ENCODE measurements around the gene CHRNE.
"Not testable (repeated sequence)": the region's sequence is repeated elsewhere in the genome, so short reads cannot be mapped to it uniquely, and the experiment has no call there.

Gene CHRNE

DNA sequence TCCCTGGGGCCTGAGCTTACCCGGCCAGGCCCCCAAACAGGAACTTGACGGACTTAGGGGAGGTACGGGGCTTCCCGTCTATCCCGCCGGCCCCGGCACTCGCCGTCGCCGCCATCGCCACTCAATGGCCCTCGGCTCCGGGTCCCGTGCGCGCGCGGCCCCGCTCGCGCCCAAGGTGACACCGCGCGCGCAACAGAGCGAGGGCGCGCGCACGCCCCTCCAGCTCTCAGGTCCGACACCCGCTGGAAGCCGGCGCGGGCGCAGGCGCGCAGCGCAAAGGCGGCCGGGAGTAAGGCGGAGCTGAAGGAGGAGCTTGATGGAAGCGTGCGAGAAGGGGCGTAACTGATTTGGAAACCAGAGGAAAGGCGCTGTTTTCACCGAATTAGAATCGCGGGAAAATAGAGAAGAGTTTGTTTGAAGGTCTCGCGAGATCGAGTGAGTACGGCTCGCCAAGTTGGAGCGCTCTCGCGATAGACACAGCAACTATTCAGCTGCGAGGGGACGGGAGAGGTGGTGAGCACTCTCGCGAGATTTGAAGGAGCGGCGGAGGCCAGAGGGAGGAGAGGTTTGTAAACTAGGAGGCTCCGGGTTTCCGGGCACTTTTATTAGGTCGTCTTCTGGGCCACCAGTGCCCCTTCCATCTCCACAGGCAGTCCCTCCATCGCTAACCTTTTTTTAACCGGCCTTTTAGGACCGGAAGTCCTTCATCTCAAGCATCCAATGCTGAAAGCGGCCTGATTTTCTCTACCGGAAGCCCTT is 37.1 kb upstream of the CHRNE start, which contains the start of the genes RNF167 and SLC25A11:
RNF167 (plus strand) TSS at position 473 of the 759 bp plus-strand sequence. CDS start 642 bp downstream, outside the sequence.
SLC25A11 (minus strand) TSS at position 251 of the 759 bp plus-strand sequence; CDS start at position 115, 136 bp downstream.
- peak; percentile 73 to 99 (median 96) for DNase-seq

DNA sequence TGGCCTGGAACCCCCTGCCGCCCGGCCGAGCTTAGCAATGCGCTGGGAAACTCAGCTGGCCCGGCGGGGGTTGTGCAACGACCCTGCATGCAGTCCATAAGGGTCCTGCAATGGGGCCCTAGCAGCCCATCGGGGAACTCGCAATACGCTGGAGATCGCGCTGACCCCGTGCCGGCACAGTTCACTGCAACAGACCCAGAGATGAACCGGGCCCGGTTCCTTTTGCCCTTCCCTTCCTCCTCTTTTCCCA is 36.6 kb upstream of the CHRNE start:
- DNase-seq, result no peak

DNA sequence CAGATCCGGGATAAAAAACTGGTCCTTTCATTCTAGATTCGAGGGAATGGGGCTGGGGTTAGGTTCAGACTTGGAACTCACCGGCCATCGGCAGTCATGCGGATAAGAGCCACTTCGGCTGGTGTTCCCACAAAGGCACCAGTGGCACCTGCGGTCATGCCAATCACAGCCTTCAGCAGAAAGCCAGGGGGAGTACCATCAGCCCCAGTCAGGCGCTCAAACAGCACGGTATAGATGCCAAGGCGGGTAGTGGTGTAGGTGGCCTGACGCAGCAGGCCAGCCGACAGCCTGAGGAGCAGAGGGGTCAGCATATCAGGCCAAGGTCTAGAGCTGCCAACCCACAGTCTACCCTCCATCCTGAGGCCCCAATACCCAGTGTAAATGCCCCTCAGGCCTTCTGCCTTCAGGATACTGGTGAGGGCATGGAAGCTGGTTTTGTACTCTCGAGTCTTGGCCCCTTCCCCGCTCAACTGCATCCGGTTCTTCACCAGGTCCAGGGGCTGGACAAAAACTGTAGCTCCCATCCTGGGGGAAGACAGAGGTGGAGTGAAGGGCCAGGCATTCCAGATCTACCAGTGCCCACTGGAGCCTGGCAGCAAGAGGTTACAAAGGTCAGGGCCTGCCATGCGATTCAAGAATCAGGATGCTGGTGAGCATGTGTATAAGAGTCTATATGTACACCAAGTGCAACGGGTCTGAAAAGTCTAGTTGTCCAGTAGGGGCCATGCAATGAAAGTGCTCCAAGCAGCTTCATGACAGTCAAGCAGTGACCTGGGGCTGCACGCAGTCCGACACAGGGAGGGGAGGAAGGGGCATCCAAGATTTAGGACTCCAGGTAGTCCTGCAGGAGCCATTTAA is 36.0 kb upstream of the CHRNE start:
- no peak for DNase-seq

DNA sequence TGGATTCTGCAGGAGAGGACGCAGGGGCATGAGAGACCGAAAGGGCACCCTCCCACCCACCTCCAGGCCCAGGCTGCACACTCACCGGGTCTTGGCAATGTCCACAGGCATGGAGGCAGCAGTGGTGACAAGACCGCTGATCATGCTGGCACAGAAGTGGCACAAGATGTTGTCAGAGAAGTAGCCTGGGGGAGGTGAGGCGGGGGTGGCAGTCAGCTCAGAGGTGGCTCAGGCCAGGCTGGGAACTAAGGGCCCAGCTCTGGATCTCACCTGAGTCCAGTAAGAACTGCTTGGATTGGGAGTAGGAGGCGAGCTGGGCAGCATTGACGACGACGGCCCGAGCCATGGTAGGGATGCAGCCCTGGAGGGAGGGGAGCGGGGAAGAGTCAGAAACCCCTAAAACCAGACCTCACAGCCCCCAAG is 35.2 kb upstream of the CHRNE start:
- DNase-seq, result no peak

DNA sequence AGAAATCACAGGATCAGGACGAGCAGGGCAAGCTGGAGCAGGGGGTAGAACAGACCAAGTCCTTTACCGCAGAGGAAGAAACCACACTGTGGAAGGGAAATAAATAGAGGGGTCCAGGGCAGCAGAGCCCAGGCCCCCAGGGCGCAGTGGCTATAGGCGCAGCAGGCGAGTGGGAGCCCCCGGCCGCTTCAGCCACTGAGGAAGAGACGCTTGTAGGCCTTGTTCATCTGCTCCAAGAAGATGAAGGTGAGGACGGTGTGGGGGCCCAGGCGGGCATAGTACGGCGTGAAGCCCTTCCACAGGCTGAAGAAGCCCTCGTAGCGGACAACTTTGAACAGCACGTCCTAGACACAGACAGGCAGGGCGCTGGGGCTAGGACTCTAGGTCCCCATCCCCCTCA is 34.7 kb upstream of the CHRNE start:
- no peak for DNase-seq

DNA sequence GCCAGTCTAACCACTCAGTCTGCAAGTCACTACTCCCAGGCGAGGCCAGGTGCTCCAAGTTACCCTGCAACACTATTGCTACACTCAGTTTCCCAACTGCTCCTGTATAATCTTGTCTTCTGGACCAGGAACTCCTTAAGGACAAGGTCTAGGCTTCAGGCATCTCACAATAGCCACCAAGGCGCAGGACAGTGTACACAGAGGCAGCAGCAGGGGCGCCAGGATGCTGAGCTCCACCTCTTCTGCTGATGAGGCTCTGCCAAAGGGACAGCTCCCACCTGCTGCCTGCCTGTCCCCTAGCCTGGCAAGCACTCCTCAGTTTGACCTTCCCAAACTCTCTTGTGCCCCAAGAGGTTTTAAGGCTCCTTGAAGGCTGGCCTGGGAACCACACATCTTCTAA is 33.5 kb upstream of the CHRNE start:
- DNase-seq, result no peak

DNA sequence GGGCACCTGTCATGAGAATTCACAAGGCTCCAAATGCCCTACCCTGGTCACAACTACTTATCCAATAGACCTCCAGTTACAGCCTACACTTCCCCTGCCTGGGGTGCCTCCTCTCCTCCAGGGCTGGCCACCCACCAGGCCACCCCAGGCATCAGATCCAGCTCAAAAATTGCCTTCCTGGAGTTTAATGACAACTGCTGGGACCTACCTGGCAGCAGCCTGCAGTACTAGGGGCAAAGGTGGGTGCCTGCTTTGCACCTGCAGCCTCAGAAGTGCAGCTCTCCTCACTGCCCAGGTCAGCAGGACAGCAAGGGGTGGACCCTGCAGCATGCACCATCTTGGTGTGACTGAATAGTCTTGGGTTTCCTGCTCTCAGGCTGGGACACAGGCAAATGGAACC is 32.8 kb upstream of the CHRNE start:
- DNase-seq, result no peak

DNA sequence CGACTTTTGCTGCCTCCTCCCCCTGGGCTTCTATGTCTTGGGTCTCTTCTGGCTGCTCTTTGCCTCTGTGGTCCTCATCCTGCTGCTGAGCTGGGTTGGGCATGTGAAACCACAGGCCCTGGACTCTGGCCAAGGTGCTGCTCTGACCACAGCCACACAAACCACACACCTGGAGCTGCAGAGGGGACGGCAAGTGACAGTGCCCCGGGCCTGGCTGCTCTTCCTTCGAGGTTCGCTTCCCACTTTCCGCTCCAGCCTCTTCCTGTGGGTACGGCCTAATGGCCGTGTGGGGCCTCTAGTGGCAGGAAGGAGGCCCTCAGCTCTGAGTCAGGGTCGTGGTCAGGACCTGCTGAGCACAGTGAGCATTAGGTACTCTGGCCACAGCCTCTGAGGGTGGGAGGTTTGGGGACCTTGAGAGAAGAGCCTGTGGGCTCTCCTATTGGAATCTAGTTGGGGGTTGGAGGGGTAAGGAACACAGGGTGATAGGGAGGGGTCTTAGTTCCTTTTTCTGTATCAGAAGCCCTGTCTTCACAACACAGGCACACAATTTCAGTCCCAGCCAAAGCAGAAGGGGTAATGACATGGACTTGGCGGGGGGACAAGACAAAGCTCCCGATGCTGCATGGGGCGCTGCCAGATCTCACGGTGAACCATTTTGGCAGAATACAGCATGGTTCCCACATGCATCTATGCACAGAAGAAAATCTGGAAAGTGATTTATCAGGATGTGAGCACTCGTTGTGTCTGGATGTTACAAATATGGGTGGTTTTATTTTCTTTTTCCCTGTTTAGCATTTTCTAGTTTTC is 31.5 kb upstream of the CHRNE start:
- DNase-seq, result peak in 1 of 14 donors; percentile 28

DNA sequence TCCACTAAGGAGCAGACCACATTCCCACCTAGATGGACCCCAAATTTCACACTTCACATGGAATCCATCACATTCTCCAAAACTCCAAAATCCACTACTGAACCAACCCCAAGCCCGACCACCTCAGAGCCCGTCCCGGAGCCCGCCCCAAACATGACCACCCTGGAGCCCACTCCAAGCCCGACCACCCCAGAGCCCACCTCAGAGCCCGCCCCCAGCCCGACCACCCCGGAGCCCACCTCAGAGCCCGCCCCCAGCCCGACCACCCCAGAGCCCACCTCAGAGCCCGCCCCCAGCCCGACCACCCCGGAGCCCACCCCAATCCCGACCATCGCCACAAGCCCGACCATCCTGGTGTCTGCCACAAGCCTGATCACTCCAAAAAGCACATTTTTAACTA is 30.7 kb upstream of the CHRNE start:
- no peak for DNase-seq

DNA sequence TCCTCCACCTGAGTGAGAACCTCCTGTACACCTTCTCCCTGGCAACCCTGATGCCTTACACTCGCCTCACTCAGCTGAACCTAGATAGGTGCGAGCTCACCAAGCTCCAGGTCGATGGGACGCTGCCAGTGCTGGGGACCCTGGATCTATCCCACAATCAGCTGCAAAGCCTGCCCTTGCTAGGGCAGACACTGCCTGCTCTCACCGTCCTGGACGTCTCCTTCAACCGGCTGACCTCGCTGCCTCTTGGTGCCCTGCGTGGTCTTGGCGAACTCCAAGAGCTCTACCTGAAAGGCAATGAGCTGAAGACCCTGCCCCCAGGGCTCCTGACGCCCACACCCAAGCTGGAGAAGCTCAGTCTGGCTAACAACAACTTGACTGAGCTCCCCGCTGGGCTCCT is 29.9 kb upstream of the CHRNE start:
- DNase-seq, result no peak

DNA sequence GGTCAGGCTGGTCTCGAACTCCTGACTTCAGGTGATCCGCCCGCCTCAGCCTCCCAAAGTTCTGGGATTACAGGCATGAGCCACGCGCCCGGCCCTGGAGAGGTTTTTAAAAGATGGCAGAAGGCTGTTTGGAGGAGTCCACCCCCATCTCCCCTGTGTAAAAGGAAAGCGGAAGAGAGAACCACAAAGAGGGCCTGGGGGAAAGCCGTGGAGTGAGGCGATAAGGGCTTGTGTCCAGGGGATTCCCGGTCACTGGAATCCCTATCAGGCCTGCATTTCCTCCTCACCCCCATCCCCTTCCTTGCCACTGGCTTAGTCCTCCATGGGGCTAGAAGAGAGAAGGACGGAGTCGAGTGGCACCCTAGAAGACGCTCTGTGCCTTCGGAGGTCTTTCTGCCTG is 29.1 kb upstream of the CHRNE start, which contains the start of gene GP1BA:
GP1BA (plus strand) TSS at position 315 of the 400 bp plus-strand sequence. CDS start 328 bp downstream, outside the sequence.
- DNase-seq, result no peak

DNA sequence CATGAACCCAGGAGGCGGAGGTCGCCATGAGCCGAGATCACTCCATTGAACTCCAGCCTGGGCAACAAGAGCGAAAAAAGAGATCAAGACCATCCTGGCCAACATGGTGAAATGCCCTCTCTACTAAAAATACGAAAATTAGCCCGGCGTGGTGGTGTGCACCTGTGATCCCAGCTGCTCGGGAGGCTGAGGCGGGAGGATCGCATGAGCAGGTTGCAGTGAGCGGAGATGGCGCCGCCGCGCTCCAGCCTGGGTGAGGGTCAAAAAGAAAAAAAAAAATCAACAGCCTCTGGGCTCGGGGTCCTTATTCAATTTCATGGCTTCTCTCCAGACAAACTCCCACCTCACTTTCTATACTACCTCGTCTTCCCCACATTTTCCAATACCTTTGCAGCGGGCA is 26.0 kb upstream of the CHRNE start:
- DNase-seq, result no peak

DNA sequence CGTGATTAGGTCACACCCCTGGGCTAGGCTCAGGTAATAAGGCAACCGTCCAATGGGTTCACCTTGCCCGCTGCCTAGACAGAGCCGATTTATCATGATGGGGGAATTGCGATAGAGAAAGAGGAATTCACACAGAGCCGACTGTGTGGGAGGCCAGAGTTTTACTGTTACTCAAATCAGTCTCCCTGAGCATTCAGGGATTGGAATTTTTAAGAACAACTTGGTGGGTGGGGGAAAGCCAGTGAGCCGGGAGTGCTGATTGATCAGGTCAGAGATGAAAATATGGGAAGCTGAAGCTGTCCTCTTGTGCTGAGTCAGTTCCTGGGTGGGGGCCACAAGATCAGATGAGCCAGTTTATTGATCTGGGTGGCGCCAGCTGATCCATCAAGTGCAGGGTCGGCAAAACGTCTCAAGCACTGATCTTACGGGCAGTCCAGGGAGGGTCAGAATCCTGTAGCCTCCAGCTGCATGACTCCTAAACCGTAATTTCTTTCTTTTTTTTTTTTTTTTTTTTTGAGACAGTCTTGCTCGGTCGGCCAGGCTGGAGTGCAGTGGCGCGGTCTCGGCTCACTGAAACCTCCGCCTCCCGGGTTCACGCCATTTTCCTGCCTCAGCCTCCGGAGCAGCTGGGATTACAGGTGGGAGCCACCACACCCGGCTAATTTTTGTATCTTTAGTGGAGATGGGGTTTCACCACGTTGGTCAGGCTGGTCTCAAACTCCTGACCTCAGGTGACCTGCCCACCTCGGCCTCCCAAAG is 23.9 kb upstream of the CHRNE start:
- not testable (repeated sequence) for DNase-seq

DNA sequence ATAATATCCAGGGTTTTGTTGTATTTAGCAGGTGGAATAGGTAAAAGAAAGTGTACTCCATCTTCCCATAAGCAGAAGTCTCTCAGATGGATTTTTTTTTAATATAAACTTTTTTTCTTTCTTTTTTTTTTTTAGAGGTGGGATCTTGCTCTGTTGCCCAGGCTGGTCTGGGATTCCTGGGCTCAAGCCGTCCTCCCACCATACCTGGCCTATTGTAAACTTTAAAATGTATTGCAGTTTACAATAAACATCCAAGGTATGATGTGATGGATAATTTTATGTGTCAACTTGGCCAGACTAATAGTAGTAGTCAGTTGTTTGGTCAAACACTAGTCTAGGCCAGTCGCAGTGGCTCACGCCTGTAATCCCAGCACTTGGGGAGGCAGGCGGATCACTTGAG is 18.4 kb upstream of the CHRNE start:
- DNase-seq, result no peak

DNA sequence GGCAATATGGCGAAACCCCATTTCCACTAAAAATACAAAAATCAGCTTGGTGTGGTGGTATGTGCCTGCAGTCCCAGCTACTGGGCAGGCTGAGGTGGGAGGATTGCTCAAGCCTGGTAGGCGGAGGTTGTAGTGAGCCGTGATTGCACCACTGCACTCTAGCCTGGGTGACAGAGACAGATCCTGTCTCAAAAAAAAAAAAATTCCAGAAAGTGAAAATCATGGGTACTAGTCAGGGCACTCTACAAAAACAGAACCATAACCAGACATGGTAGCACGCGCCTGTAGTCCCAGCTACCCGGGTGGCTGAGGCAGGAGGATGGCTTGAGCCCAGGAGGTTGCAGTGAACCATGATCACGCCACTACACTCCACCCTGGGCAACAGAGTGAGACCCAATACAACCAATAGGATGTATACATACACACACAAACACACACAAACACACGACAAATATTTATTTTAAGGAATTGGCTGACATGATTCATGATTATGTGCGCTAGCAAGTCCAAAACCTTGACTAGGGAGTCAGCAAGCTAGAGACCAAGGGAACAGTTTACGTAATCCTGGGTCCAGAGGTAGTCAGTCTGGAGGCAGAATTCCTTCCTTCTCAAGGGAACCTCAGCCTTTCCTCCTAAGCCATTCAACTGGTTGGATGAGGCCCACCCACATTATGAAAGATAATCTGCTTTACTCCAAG is 17.6 kb upstream of the CHRNE start:
- DNase-seq, result no peak

DNA sequence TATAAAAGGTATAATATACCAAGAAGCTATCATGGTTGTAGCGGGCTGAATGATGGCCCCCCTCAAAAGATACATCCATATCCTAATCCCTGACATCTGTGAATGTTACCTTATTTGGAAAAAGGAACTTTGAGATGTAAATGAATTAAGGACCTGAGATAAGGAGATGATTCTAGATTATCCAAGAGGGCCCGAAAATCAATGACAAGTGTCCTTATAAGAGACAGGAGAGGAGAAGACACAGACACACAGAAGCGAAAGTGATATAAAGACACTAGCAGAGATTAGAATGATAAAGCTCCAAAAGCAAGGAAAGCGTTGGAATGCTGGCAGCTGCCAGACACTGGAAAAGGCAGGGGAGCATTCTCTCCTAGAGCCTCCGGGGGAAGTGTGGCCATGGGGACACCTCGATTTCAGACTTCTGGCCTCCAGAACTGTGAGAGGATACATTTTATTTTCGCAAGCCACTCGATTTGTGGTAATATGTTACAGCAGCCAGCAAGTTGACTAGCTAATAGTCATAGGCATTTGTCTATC is 16.7 kb upstream of the CHRNE start:
- DNase-seq, result no peak

DNA sequence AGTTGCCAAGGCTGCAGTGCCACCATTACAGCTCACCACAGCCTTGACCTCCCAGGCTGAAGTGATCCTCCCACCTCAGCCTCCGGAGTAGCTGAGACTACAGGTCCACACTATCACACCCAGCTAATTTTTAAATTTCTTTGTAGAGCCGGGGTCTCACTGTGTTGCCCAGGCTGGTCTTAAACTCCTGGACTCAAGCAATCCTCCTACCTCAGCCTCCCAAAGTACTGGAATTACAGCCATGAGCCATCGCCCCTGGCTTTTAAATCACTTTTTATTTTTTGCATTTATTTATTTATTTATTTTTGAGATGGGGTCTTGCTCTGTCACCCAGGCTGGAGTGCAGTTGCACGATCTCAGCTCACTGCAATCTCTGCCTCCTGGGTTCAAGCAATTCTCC is 11.7 kb upstream of the CHRNE start:
- not testable (repeated sequence) for DNase-seq

DNA sequence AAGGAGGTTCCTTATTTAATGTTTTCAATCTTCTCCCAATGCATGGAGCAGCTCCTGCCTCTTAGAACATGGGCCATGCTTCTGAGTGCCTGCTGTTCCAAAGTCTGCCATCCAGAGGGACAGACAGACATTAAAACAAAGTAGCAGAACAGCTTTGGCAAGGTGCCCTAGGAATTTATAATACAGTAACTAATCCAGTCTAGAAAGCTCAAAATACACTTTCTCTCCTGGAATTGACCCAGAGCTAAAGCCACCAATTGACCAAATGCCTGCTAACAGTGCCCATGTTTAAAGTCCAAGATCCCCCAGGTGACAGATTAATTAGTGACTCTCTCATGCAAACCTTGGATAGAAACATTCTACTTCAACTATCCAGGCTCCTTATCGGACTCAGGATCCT is 11.1 kb upstream of the CHRNE start:
- no peak for DNase-seq

DNA sequence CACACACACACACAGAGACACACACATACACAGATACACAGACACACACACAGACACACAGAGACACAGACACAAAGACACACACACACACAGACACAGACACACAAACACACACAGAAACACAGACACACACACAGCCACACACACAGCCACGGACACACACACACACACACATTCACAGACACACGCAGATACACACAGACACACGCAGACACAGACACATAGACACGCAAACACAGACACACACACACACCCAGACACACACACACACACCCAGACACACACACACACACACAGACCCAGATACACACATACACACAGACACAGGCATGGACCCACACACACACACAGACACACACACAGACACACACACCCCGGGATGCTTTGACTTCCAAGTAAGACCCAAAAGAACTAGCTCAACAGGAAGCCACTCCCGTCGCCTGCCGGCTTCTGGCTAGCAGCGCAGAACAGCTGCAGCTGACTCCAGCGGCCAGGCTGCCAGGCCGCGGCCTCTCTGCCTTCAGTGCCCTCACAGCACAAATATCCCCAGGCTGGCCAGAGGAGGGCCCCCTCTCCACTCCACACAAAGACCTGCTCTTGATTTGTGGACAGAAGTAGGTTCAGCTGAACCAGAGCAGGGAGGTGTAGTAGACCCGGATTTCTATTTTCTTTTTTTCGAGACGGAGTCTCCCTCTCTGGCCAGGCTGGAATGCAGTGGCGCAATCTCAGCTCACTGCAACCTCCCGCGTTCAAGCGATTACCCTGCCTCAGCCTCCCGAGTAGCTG is 6.0 kb upstream of the CHRNE start:
- peak in 13 of 14 donors; percentile 17 to 82 (median 69) for DNase-seq

DNA sequence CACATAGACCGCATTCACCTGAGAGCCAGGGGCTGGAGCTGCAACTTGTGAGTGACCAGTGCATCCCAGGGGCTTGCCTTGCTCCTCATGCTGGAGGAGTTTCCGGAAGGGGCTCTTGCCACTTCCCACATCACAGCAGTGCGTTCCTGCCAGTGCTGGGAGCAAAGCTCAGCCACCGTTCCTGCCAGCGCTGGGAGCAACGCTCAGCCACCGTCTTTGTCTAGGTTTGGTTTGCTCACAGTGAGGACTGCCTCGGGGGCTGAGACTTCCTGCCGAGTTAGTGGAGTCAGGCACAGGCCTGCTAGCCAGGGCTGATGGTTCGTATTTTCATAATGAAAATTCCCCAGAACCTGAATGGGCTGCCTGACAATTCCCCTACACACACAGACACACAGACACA is 5.4 kb upstream of the CHRNE start:
- no peak for DNase-seq

Measured in C1 segment of cervical spinal cord (tissue), 14 donors.